Endothelial cell of umbilical vein (primary cell): ENCODE results near the gene ZBTB44. TPM values are rescaled to one million over a fixed set of nuclear protein-coding genes. Genes with fewer than 3 reads are reported as not detected.

Source experiments
- BruUV-seq: library from RNA; stranded (reverse); fragments of 400-500 nt; replicated peaks from 2 replicates; lab custom pipeline; 2021; lab: Mats Ljungman, UMichigan
- CTCF ChIA-PET: fragments of 300-600, 350-600 bp; sonication (Branson Sonifier 250); formaldehyde crosslinking; loops from one replicate; lab custom pipeline; 2021; ENCODE audit warnings: antibody characterized with exemption, inconsistent platforms; lab: Charles Lee
- POLR2A ChIA-PET: fragments of 300-600, 350-600 bp; sonication (Branson Sonifier 250); formaldehyde crosslinking; loops from one replicate; lab custom pipeline; 2021; ENCODE audit warnings: antibody characterized with exemption, inconsistent platforms; lab: Charles Lee
- DNase-seq: peaks from one replicate; pipeline ENCODE4 v3.0.0-alpha.2; 2011; ENCODE audit warnings: low read depth, low spot score
- FAIRE-seq: peaks from 2 replicates; lab custom pipeline; 2011; peaks lifted over from hg19 to GRCh38; lab: Jason Lieb, UNC
- H2AFZ ChIP-seq: 2 replicates; pipeline ENCODE4 v1.6.0; 2012; ENCODE audit warnings: low read depth, low read length, control low read depth, inconsistent platforms
- H3K27ac ChIP-seq: 2 replicates; pipeline ENCODE4 v1.5.1; 2011; ENCODE audit warnings: low read depth, mild to moderate bottlenecking, control low read depth, low read length, moderate library complexity; ENCODE audit not compliant: insufficient read depth
- H3K27me3 ChIP-seq, 2 experiments: 2 replicates each; pipeline versions ENCODE4 v1.6.0 to v1.6.1; 2011; ENCODE audit warnings: low read length in 2 of 2, mixed read lengths in 1 of 2; ENCODE audit not compliant: control insufficient read depth in 2 of 2, insufficient read depth in 2 of 2
- H3K36me3 ChIP-seq, 2 experiments: 2 replicates in 1 of 2; 3 replicates in 1 of 2; pipeline ENCODE4 v1.5.1; 2011; ENCODE audit warnings: low read length in 2 of 2, mild to moderate bottlenecking in 1 of 2, moderate library complexity in 1 of 2; ENCODE audit not compliant: control insufficient read depth in 2 of 2, insufficient read depth in 2 of 2; ENCODE audit errors: extremely low read depth in 1 of 2
- H3K4me1 ChIP-seq: 3 replicates; pipeline ENCODE4 v1.5.1; 2011; ENCODE audit warnings: mild to moderate bottlenecking, low read length; ENCODE audit not compliant: control insufficient read depth, insufficient read depth; ENCODE audit errors: extremely low read depth
- H3K4me2 ChIP-seq: 2 replicates; pipeline ENCODE4 v1.6.1; 2011; ENCODE audit warnings: low read length, control low read depth, mixed read lengths; ENCODE audit not compliant: insufficient read depth
- H3K4me3 ChIP-seq, 3 experiments: fragments of 200-600 bp in 1 of 3; sonication (generic), shearing (Covaris generic) in 1 of 3; replicated peaks in 1 of 3; 2 replicates each; pipeline ENCODE4 v1.5.1; 2011 to 2016; ENCODE audit warnings: control low read depth in 3 of 3, low read length in 3 of 3, mild to moderate bottlenecking in 2 of 3, inconsistent platforms in 1 of 3, low read depth in 1 of 3, moderate library complexity in 1 of 3; ENCODE audit not compliant: insufficient read depth in 1 of 3
- H3K79me2 ChIP-seq: 2 replicates; pipeline ENCODE4 v1.6.0; 2012; ENCODE audit warnings: low read length, inconsistent platforms; ENCODE audit not compliant: control insufficient read depth, insufficient read depth
- H3K9ac ChIP-seq: replicated peaks from 2 replicates; pipeline ENCODE3; 2011; ENCODE audit warnings: low read length, control low read depth; ENCODE audit not compliant: insufficient read depth; ENCODE audit errors: extremely low read depth
- H3K9me1 ChIP-seq: replicated peaks from 3 replicates; pipeline ENCODE4 v1.6.0; 2011; ENCODE audit warnings: mild to moderate bottlenecking, low read length; ENCODE audit not compliant: control insufficient read depth, insufficient read depth; ENCODE audit errors: extremely low read depth
- H3K9me3 ChIP-seq: replicated peaks from 2 replicates; pipeline ENCODE4 v1.5.1; 2012; ENCODE audit warnings: low read length, inconsistent platforms; ENCODE audit not compliant: control insufficient read depth, insufficient read depth
- H4K20me1 ChIP-seq: replicated peaks from 2 replicates; pipeline ENCODE3; 2011; ENCODE audit warnings: mild to moderate bottlenecking, low read length; ENCODE audit not compliant: control insufficient read depth, insufficient read depth; ENCODE audit errors: extremely low read depth
- CTCF ChIP-seq, 2 donors: IDR thresholded peaks; 1 replicate in 1 of 2; 2 replicates in 1 of 2; pipeline ENCODE4 v1.5.1; 2011; ENCODE audit warnings: low read length in 2 of 2, mild to moderate bottlenecking in 2 of 2, moderate library complexity in 2 of 2, control low read depth in 1 of 2, inconsistent platforms in 1 of 2, low read depth in 1 of 2; ENCODE audit not compliant: insufficient read depth in 1 of 2; ENCODE audit errors: extremely low read depth in 1 of 2
- EZH2 ChIP-seq: IDR thresholded peaks from 2 replicates; pipeline ENCODE4 v1.6.1; 2012; ENCODE audit warnings: borderline replicate concordance, low read depth, mild to moderate bottlenecking, moderate library complexity, low read length, inconsistent platforms; ENCODE audit not compliant: severe bottlenecking
- FOS ChIP-seq: IDR thresholded peaks from 2 replicates; pipeline ENCODE4 v1.6.1; 2011; ENCODE audit warnings: mild to moderate bottlenecking, low read length, moderate library complexity, borderline replicate concordance; ENCODE audit not compliant: insufficient read depth
- GATA2 ChIP-seq: IDR thresholded peaks from 2 replicates; pipeline ENCODE4 v1.7.0; 2011; ENCODE audit warnings: low read depth, mild to moderate bottlenecking, moderate library complexity, mixed read lengths, low read length; ENCODE audit not compliant: insufficient read length, insufficient read depth
- JUN ChIP-seq: IDR thresholded peaks from 2 replicates; pipeline ENCODE4 v1.6.1; 2011; ENCODE audit warnings: borderline replicate concordance, low read depth; ENCODE audit not compliant: insufficient read length, insufficient read depth
- MAX ChIP-seq: IDR thresholded peaks from 2 replicates; pipeline ENCODE4 v1.6.1; 2011; ENCODE audit not compliant: insufficient read depth, insufficient read length
- MYC ChIP-seq: IDR thresholded peaks from one replicate; pipeline ENCODE4 v1.6.1; 2011; ENCODE audit warnings: mild to moderate bottlenecking, low read depth, low read length
- POLR2A ChIP-seq: IDR thresholded peaks from 2 replicates; pipeline ENCODE4 v1.6.1; 2012; ENCODE audit warnings: low read depth, mild to moderate bottlenecking, control low read depth, low read length
- POLR2AphosphoS5 ChIP-seq: IDR thresholded peaks from 2 replicates; pipeline ENCODE4 v1.6.1; 2012; ENCODE audit warnings: low read depth, mild to moderate bottlenecking, control low read depth, low read length, moderate library complexity; ENCODE audit not compliant: insufficient read depth
- dilution Hi-C: fragments of 300-500 bp; cut with MboI; formaldehyde crosslinking; loops from one replicate; pipeline ENCODE4 v1.15.0; 2019; ENCODE audit warnings: low sequenced_read_pairs; ENCODE audit not compliant: extremely low pct_ligation_motif_present
- intact Hi-C: fragments of 100-400 bp; cut with micrococcal nuclease; formaldehyde crosslinking; loops from one replicate; pipeline ENCODE4 v1.10.0; 2022
- polyA plus RNA-seq, 4 experiments: library from polyadenylated mRNA; depleted of rRNA in 3 of 4; stranded (reverse) in 3 of 4; unstranded in 1 of 4; fragments of >200 nt; gene quantifications; 2 replicates each; pipeline versions ENCODE4 v1.2.1 to v1.2.3, GENCODE V29; 2011 to 2012; ENCODE audit warnings: missing spikeins in 1 of 4
- total RNA-seq: library from RNA; stranded (reverse); gene quantifications from 2 replicates; pipeline ENCODE4 v1.2.3, GENCODE V29; 2021

Gene ZBTB44
- total and polyA plus RNA-seq, 2 donors (not counting 3 experiments of a cell fraction or from before 2014, with no cell fraction given): 8.7 to 24.4 TPM

- H3K9me3 ChIP-seq: no peaks in the 10 kb centered on the region
- TF ChIP-seq EZH2 (no peak), POLR2AphosphoS5 (no peak), MYC (no peak), JUN (no peak), FOS (no peak), CTCF (IDR thresholded peaks at IDR 0.05; ENCODE audit: extremely low read depth in 1 of 2, insufficient read depth in 1 of 2, low read depth in 1 of 2, low read length in 2 of 2) (no peak), GATA2 (no peak), POLR2A (no peak), MAX (no peak)
- H3K9ac ChIP-seq: no peak overlapping the region
- no peak overlapping the region for H2AFZ ChIP-seq
- H3K27ac ChIP-seq: no peak overlapping the region
- H3K79me2 ChIP-seq: no peaks in the 10 kb centered on the region
- ChIA-PET POLR2A (no interaction called here), CTCF (no interaction called here)
- H3K36me3 ChIP-seq: no peaks in the 10 kb centered on the region
- intact Hi-C loops: no loop called here
- no peaks in the 10 kb centered on the region for H3K27me3 ChIP-seq
- H3K4me3 ChIP-seq: no peak overlapping the region
- dilution Hi-C loops: no loop called here
- DNase-seq (no peak), FAIRE-seq (no peak)
- H3K4me2 ChIP-seq: no peak overlapping the region
- no peaks in the 10 kb centered on the region for H3K4me1 ChIP-seq
- H4K20me1 ChIP-seq: no peaks in the 10 kb centered on the region
- BruUV-seq: no TSS peak
- no peaks in the 10 kb centered on the region for H3K9me1 ChIP-seq
These were observed 13.7 kb upstream of the ZBTB44 start for GRCh38 chr11:130328420-130328819.
